ENCODE results near the gene IL4I1. TPM values are rescaled to one million over a fixed set of nuclear protein-coding genes. Genes with fewer than 3 reads are reported as not detected.

IL4I1 gene
- polyA plus RNA-seq, 3 donors = 5.6 to 7.6 (median 7.0) TPM

- under 1% methylated on average over 25 of the region's 28 CpGs for whole genome bisulfite sequencing (ENCODE audit: insufficient coverage)
- intact Hi-C loops (cut with micrococcal nuclease) = loop anchor here (2.0 to 5.0 kb wide), 5 partner anchors 53 to 235 kb away; partner anchors contain the start of genes ATF5 (in 1 of the 2), FUZ (in 1 of the 2), NUP62 (in 1 of the 2) and PRMT1 (in 1 of the 2)
- H3K27me3 Mint-ChIP-seq (ENCODE audit: low read depth in 3 of 3) = no peaks in the 10 kb centered on the region
- no peaks in the 10 kb centered on the region for H3K9me3 ChIP-seq (replicated peaks in 1 of 2; ENCODE audit: control insufficient read depth in 1 of 2, insufficient read depth in 1 of 2, low read length in 2 of 2)
- peak overlapping the region; percentile 89 for H3K9ac ChIP-seq (ENCODE audit: insufficient read depth, low read length, poor library complexity, severe bottlenecking)
- peak; percentile 29 to 55 (median 49) for DNase-seq
- peak overlapping the region; percentile 66 to 94 (median 88) for H3K4me3 ChIP-seq (replicated peaks in 1 of 3; ENCODE audit: low read depth in 2 of 3, low read length in 3 of 3)
- H4K20me1 ChIP-seq (ENCODE audit: insufficient read depth, low read length) = peaks cover 23% of the 10 kb centered on the region
- H3K9me3 Mint-ChIP-seq = peaks cover 0 to 3% (median 0%) of the 10 kb centered on the region in 7 donors
- H3K27ac Mint-ChIP-seq = no peak overlapping the region
- no peak for TF ChIP-seq CTCF (IDR thresholded peaks at IDR 0.05)
- peaks cover 25 to 30% of the 10 kb centered on the region in 2 donors for H3K4me1 ChIP-seq (ENCODE audit: control insufficient read depth in 1 of 2, insufficient read depth in 2 of 2, low read length in 2 of 2)
- H3K4me3 Mint-ChIP-seq = no peak overlapping the region
- peaks cover 37% of the 10 kb centered on the region for H3K79me2 ChIP-seq (ENCODE audit: insufficient read depth, low read length)
- H3K36me3 Mint-ChIP-seq = peaks cover 32 to 50% of the 10 kb centered on the region in 2 donors
- peak overlapping the region; percentile 88 for H2AFZ ChIP-seq (ENCODE audit: insufficient read depth, low read depth, low read length, poor library complexity, severe bottlenecking)
- peaks cover 29% of the 10 kb centered on the region for H3K4me1 Mint-ChIP-seq
- peak overlapping the region; percentile 90 to 95 for H3K27ac ChIP-seq (ENCODE audit: low read depth in 1 of 2, low read length in 2 of 2)
- H3K27me3 ChIP-seq (ENCODE audit: control insufficient read depth in 2 of 2, insufficient read depth in 2 of 2, low read length in 2 of 2) = no peaks in the 10 kb centered on the region
- H3K36me3 ChIP-seq (replicated peaks in 1 of 2; ENCODE audit: control insufficient read depth in 1 of 2, insufficient read depth in 2 of 2, low read length in 2 of 2) = peaks cover 11 to 16% of the 10 kb centered on the region in 2 donors
- peak overlapping the region; percentile 98 for H3K4me2 ChIP-seq (replicated peaks; ENCODE audit: extremely low read depth, low read length, poor library complexity, severe bottlenecking)
These were observed 20.7 kb downstream of the IL4I1 start for GRCh38 chr19:49875857-49876421.

GRCh38 chr19:49875177-49875576 lies 21.5 kb downstream of the IL4I1 start:
- no peak overlapping the region for H3K4me3 Mint-ChIP-seq
- peak overlapping the region in 2 of 7 donors; percentile 50 to 83 for H3K27ac Mint-ChIP-seq
- peaks cover 3 to 8% of the 10 kb centered on the region in 2 donors for H3K36me3 ChIP-seq (replicated peaks in 1 of 2; ENCODE audit: control insufficient read depth in 1 of 2, insufficient read depth in 2 of 2, low read length in 2 of 2)

More at GRCh38 chr19:49875177-49875576, 21.5 kb downstream of the IL4I1 start:
- intact Hi-C loops (cut with micrococcal nuclease) = loop anchor here in 1 of 2 donors (5.0 kb wide), 1 partner anchor 198 kb away; the partner anchor contains the start of gene PRMT1
- Mint-ChIP-seq H3K4me1 (peaks cover 37% of the 10 kb centered on the region), H3K36me3 (peaks cover 24 to 48% of the 10 kb centered on the region in 2 donors), H3K27me3 (ENCODE audit: low read depth in 3 of 3) (peaks cover 0 to 2% (median 0%) of the 10 kb centered on the region in 3 donors), H3K9me3 (peaks cover 0 to 3% (median 0%) of the 10 kb centered on the region in 7 donors)
- H3K4me2 ChIP-seq (replicated peaks; ENCODE audit: extremely low read depth, low read length, poor library complexity, severe bottlenecking) = peak overlapping the region; percentile 98
- peaks cover 34% of the 10 kb centered on the region for H3K79me2 ChIP-seq (ENCODE audit: insufficient read depth, low read length)
- DNase-seq = no peak
- peaks cover 32 to 37% of the 10 kb centered on the region in 2 donors for H3K4me1 ChIP-seq (ENCODE audit: control insufficient read depth in 1 of 2, insufficient read depth in 2 of 2, low read length in 2 of 2)
- no peaks in the 10 kb centered on the region for H3K27me3 ChIP-seq (ENCODE audit: control insufficient read depth in 2 of 2, insufficient read depth in 2 of 2, low read length in 2 of 2)
- TF ChIP-seq CTCF (IDR thresholded peaks at IDR 0.05) = no peak
- H3K27ac ChIP-seq (ENCODE audit: low read depth in 1 of 2, low read length in 2 of 2) = peak overlapping the region; percentile 90 to 95
- 100% methylated on average over 2 of the region's 4 CpGs for whole genome bisulfite sequencing (ENCODE audit: insufficient coverage)
- H3K9me3 ChIP-seq (replicated peaks in 1 of 2; ENCODE audit: control insufficient read depth in 1 of 2, insufficient read depth in 1 of 2, low read length in 2 of 2) = no peaks in the 10 kb centered on the region
- H2AFZ ChIP-seq (ENCODE audit: insufficient read depth, low read depth, low read length, poor library complexity, severe bottlenecking) = no peak overlapping the region
- H3K4me3 ChIP-seq (replicated peaks in 1 of 3; ENCODE audit: low read depth in 2 of 3, low read length in 3 of 3) = peak overlapping the region in 1 of 3 experiments; percentile 94
- H4K20me1 ChIP-seq (ENCODE audit: insufficient read depth, low read length) = peaks cover 17% of the 10 kb centered on the region
- peak overlapping the region; percentile 89 for H3K9ac ChIP-seq (ENCODE audit: insufficient read depth, low read length, poor library complexity, severe bottlenecking)
